Measurements from ENCODE around the gene ADCK1. TPM values are rescaled to one million over a fixed set of nuclear protein-coding genes. Genes with fewer than 3 reads are reported as not detected.
A peak's percentile ranks its signal among the peaks of the same experiment; 100 is the strongest.

The ADCK1 gene
- total RNA-seq, 4 donors from 2014 or later: 3.5 to 11.0 (median 5.5) TPM

DNA sequence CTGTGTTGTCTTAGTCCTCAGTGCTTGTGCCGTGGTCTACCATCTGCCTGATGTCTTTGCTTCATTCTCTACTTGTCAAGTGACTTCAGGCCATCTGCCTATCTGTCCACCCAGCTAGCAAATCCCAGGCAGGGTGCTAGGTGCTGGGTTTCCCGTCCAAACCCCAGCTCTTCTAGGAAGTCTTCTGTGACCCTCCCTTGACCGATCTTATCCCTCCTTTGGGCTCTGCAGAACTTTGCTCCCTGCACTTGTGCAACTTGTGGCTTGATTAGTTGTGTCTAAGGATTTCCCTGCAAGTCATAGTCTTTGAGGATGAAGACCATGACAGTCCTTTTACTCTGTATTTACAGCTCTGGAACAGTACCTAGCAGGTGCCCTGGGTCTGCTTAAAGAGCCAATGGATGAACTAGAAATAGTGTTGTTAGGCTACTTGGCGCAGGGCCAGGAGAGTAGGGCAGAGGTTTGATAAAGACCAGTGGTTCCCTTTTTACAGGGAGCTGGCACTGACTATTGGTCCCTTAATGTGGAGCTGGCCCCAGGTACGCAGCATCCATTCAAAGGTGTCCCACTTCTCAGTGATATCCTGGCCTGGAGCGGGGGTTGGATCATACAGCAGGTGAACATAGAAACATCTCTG, 60.1 kb downstream of the ADCK1 start:
- ATAC-seq: no peak
- H3K9me3 ChIP-seq: no peaks in the 10 kb centered on the region

GRCh38 chr14:77861201-77861600, 61.3 kb downstream of the ADCK1 start:
- intact Hi-C loops (cut with DNase I; ENCODE audit: low total_unique reads) (loop anchor here (5.0 to 10.0 kb wide), 3 partner anchors 706 to 974 kb away; no protein-coding TSS in a partner anchor), in situ Hi-C loops (cut with MboI; ENCODE audit: low sequenced_read_pairs in 4 of 4) (loop anchor here (25.0 kb wide), 2 partner anchors 701 to 726 kb away; no protein-coding TSS in a partner anchor)
- no peaks in the 10 kb centered on the region for H3K36me3 ChIP-seq
- H3K27ac ChIP-seq: no peak overlapping the region
- H3K4me1 ChIP-seq: no peaks in the 10 kb centered on the region
- H3K4me3 ChIP-seq: no peak overlapping the region
- TF ChIP-seq, protein P1, sequence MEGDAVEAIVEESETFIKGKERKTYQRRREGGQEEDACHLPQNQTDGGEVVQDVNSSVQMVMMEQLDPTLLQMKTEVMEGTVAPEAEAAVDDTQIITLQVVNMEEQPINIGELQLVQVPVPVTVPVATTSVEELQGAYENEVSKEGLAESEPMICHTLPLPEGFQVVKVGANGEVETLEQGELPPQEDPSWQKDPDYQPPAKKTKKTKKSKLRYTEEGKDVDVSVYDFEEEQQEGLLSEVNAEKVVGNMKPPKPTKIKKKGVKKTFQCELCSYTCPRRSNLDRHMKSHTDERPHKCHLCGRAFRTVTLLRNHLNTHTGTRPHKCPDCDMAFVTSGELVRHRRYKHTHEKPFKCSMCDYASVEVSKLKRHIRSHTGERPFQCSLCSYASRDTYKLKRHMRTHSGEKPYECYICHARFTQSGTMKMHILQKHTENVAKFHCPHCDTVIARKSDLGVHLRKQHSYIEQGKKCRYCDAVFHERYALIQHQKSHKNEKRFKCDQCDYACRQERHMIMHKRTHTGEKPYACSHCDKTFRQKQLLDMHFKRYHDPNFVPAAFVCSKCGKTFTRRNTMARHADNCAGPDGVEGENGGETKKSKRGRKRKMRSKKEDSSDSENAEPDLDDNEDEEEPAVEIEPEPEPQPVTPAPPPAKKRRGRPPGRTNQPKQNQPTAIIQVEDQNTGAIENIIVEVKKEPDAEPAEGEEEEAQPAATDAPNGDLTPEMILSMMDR (IDR thresholded peaks at IDR 0.05 in 4 of 5, conservative IDR thresholded peaks at IDR 0.05 in 1 of 5): no peak
- TF ChIP-seq POLR2A (IDR thresholded peaks at IDR 0.05): no peak
- H3K27me3 ChIP-seq: no peaks in the 10 kb centered on the region
- no peaks in the 10 kb centered on the region for H3K9me3 ChIP-seq
- no peak for ATAC-seq
- no peak for DNase-seq

More for the DNA sequence above, 60.1 kb downstream of the ADCK1 start:
- intact Hi-C loops (cut with DNase I; ENCODE audit: low total_unique reads) (loop anchor here (5.0 to 10.0 kb wide), 3 partner anchors 707 to 975 kb away; no protein-coding TSS in a partner anchor), in situ Hi-C loops (cut with MboI; ENCODE audit: low sequenced_read_pairs in 4 of 4) (loop anchor here (25.0 kb wide), 2 partner anchors 702 to 727 kb away; no protein-coding TSS in a partner anchor)
- Histone ChIP-seq H3K27ac (no peak overlapping the region), H3K27me3 (no peaks in the 10 kb centered on the region), H3K4me1 (peaks cover 3 to 4% of the 10 kb centered on the region in 2 donors), H3K36me3 (no peaks in the 10 kb centered on the region), H3K4me3 (no peak overlapping the region)
- no peak for DNase-seq
- no peak for TF ChIP-seq POLR2A (IDR thresholded peaks at IDR 0.05)
- TF ChIP-seq, protein P1 (IDR thresholded peaks at IDR 0.05 in 4 of 5, conservative IDR thresholded peaks at IDR 0.05 in 1 of 5): no peak

DNA sequence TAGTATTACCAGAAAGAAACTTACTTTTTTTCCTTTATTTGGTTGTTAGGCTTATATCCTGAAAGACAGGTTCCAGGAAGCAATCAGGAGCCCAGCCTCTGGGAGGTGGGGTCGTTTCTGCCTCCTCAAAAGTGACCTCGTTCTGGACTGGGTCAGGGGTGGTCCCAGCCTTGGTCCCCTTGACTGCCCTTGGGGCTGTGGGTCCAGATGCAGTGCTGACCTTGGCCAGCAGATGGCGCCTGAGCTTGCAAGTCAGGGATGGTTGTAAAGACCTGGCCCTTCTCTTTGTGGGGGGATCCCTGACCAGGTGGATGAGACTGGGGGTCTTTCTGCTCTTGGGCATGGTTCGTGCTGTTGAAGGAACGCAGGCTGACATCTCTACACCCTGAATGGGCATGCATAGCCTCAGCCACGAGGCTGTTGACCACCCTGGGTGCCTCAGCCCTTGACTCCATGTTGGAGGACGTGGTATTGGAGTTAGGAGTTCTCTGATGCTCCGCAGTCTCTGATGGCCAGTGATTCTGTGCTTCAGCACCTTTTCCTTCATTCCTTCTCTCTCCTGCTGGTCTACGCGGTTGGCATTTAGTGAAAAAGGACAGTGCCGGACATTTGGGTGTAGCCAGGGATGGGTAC, 62.4 kb downstream of the ADCK1 start:
- Histone ChIP-seq H3K4me3 (no peak overlapping the region), H3K27ac (no peak overlapping the region), H3K9me3 (no peaks in the 10 kb centered on the region), H3K36me3 (no peaks in the 10 kb centered on the region), H3K27me3 (no peaks in the 10 kb centered on the region), H3K4me1 (no peaks in the 10 kb centered on the region)
- ATAC-seq: peak; percentile 45 to 64
- in situ Hi-C loops (cut with MboI; ENCODE audit: low sequenced_read_pairs in 4 of 4): loop anchor here (25.0 kb wide), 2 partner anchors 700 to 725 kb away; no protein-coding TSS in a partner anchor
- DNase-seq: peak; percentile 23 to 52
- intact Hi-C loops (cut with DNase I; ENCODE audit: low total_unique reads): loop anchor here (5.0 to 10.0 kb wide), 3 partner anchors 705 to 973 kb away; no protein-coding TSS in a partner anchor
- TF ChIP-seq, protein P1 (IDR thresholded peaks at IDR 0.05 in 4 of 5, conservative IDR thresholded peaks at IDR 0.05 in 1 of 5): peak; percentile 74 to 95 (median 85)
- TF ChIP-seq POLR2A (IDR thresholded peaks at IDR 0.05): no peak

DNA sequence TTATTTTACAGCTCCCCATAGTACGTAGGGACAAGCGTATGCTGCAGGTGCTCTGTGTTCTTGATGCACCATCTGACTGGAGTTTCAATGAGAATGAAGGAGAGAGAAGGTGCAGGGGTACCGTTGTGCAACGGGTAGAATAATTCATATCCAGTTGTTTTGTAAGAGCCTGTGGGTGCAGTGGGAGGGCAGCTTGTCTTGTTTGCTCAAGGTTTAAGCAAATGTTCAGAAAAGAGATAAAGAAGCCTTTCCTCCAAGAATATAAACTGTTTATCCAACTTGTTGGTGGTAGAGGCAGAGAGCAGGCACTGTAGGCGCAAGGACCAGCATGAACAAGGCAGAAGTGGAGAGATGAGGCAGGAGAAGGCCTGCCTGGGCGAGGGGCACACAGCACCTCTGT, 64.2 kb downstream of the ADCK1 start:
- Histone ChIP-seq H3K27me3 (no peaks in the 10 kb centered on the region), H3K9me3 (no peaks in the 10 kb centered on the region), H3K4me3 (no peak overlapping the region), H3K4me1 (no peaks in the 10 kb centered on the region), H3K27ac (no peak overlapping the region), H3K36me3 (no peaks in the 10 kb centered on the region)
- no peak for TF ChIP-seq POLR2A (IDR thresholded peaks at IDR 0.05)
- DNase-seq (no peak), ATAC-seq (no peak)
- intact Hi-C loops (cut with DNase I; ENCODE audit: low total_unique reads) (loop anchor here (5.0 to 10.0 kb wide), 3 partner anchors 703 to 971 kb away; no protein-coding TSS in a partner anchor), in situ Hi-C loops (cut with MboI; ENCODE audit: low sequenced_read_pairs in 4 of 4) (loop anchor here (25.0 kb wide), 2 partner anchors 698 to 723 kb away; no protein-coding TSS in a partner anchor)

- TF ChIP-seq POLR2A (IDR thresholded peaks at IDR 0.05): no peak
- TF ChIP-seq, protein P1 (IDR thresholded peaks at IDR 0.05 in 4 of 5, conservative IDR thresholded peaks at IDR 0.05 in 1 of 5): no peak
- Histone ChIP-seq H3K4me3 (no peak overlapping the region), H3K9me3 (no peaks in the 10 kb centered on the region), H3K27ac (no peak overlapping the region), H3K4me1 (no peaks in the 10 kb centered on the region), H3K36me3 (no peaks in the 10 kb centered on the region), H3K27me3 (no peaks in the 10 kb centered on the region)
- ATAC-seq (no peak), DNase-seq (no peak)
- intact Hi-C loops (cut with DNase I; ENCODE audit: low total_unique reads): loop anchor here (5.0 to 10.0 kb wide), 3 partner anchors 703 to 970 kb away; no protein-coding TSS in a partner anchor
- in situ Hi-C loops (cut with MboI; ENCODE audit: low sequenced_read_pairs in 4 of 4): loop anchor here (25.0 kb wide), 2 partner anchors 698 to 723 kb away; no protein-coding TSS in a partner anchor
Measured at GRCh38 chr14:77864580-77864979, 64.7 kb downstream of the ADCK1 start.
